Measurements from ENCODE around the gene PSMA7.
"Not testable (repeated sequence)": the region's sequence is repeated elsewhere in the genome, so short reads cannot be mapped to it uniquely, and the experiment has no call there.

Gene PSMA7

GRCh38 chr20:62151835-62152364 is 8.7 kb upstream of the PSMA7 start:
- DNase-seq: no peak

GRCh38 chr20:62151225-62151624 is 8.0 kb upstream of the PSMA7 start:
- no peak for DNase-seq

GRCh38 chr20:62150310-62150575 is 7.0 kb upstream of the PSMA7 start:
- no peak for DNase-seq

GRCh38 chr20:62149532-62150309 is 6.5 kb upstream of the PSMA7 start:
- no peak for DNase-seq

GRCh38 chr20:62148908-62149314 is 5.7 kb upstream of the PSMA7 start:
- no peak for DNase-seq

- not testable (repeated sequence) for DNase-seq
Measured at GRCh38 chr20:62148383-62148782, 5.2 kb upstream of the PSMA7 start.

- DNase-seq: no peak
Measured at GRCh38 chr20:62147528-62147927, 4.3 kb upstream of the PSMA7 start.

- DNase-seq: no peak
Measured at GRCh38 chr20:62147125-62147524, 3.9 kb upstream of the PSMA7 start.

- DNase-seq: no peak
Measured at GRCh38 chr20:62146019-62146755, 3.0 kb upstream of the PSMA7 start.

GRCh38 chr20:62145688-62146018 is 2.5 kb upstream of the PSMA7 start:
- no peak for DNase-seq

GRCh38 chr20:62143957-62144825 is 997 bp upstream of the PSMA7 start:
- DNase-seq: peak; percentile 59

- DNase-seq: no peak
Measured at GRCh38 chr20:62142252-62143080, 728 bp downstream of the PSMA7 start.

- no peak for DNase-seq
Measured at GRCh38 chr20:62141397-62142251, 1.6 kb downstream of the PSMA7 start.

- no peak for DNase-seq
Measured at GRCh38 chr20:62141043-62141396, 2.2 kb downstream of the PSMA7 start.

- no peak for DNase-seq
Measured at GRCh38 chr20:62139636-62140035, 3.6 kb downstream of the PSMA7 start.

- no peak for DNase-seq
Measured at GRCh38 chr20:62138912-62139311, 4.3 kb downstream of the PSMA7 start.

- no peak for DNase-seq
Measured at GRCh38 chr20:62138204-62138543, 5.0 kb downstream of the PSMA7 start.

GRCh38 chr20:62137478-62138203 is 5.6 kb downstream of the PSMA7 start:
- no peak for DNase-seq

GRCh38 chr20:62137092-62137384 is 6.2 kb downstream of the PSMA7 start:
- no peak for DNase-seq

- peak; percentile 59 for DNase-seq
Measured at GRCh38 chr20:62136283-62137091, 6.7 kb downstream of the PSMA7 start.
